ENCODE measurements around the gene ARMH2.
A peak's percentile ranks its signal among the peaks of the same experiment; 100 is the strongest.

Gene ARMH2

DNA sequence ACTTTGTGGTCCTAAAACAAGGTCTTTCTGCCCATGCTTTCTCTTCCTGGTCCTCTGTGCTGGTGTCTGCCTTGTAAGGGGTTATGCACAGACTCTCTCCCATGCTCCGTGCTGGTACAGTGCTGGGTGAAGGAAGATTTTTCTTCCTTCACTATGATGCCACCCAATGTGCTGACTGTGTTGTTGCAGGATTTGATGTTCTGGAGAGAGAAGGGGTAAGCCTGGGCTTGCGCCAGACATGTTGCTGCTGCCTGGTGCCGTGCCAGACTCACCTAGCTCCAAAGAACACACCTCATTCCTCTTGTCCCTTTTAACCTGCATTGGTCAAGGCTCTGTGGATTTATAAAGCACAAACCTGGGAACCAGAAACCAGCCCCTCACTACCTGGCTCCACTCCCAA is 28.4 kb upstream of the ARMH2 start:
- Mint-ChIP-seq H3K4me3 (no peak overlapping the region), H3K36me3 (peaks cover 54% of the 10 kb centered on the region), H3K4me1 (no peaks in the 10 kb centered on the region), H3K9me3 (no peaks in the 10 kb centered on the region), H3K27me3 (no peaks in the 10 kb centered on the region), H3K27ac (peak overlapping the region; percentile 59)
- no peak for ATAC-seq

DNA sequence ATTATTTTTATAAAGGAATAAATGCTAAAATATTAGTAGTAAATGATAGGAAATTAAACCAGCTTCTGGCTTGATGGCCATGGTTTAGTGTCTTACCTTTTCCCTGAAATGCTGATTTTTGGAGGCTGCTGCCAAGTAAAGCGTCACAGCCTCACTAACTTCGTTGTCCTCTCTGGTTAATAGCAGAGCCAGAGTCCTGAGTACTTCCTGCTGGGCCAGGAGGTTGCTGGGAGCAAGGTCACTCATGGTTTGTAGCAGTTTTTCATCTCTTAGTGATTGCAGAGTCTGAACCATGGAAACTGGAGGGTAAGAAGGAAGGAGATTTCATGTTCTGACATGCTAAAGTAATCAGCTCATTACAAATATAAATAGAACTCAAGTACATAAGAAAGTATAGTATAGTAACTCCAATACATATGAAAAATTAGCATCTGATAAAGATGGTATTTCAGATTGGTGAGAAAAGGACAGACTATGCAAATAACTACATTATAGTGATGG is 26.5 kb upstream of the ARMH2 start:
- Mint-ChIP-seq H3K9me3 (no peaks in the 10 kb centered on the region), H3K4me1 (no peaks in the 10 kb centered on the region), H3K36me3 (peaks cover 48% of the 10 kb centered on the region), H3K27ac (no peak overlapping the region), H3K4me3 (no peak overlapping the region), H3K27me3 (no peaks in the 10 kb centered on the region)
- ATAC-seq, result no peak

- no peak for ATAC-seq
- no peak overlapping the region for H3K4me3 Mint-ChIP-seq
- H3K36me3 Mint-ChIP-seq, result peaks cover 49% of the 10 kb centered on the region
- no peaks in the 10 kb centered on the region for H3K9me3 Mint-ChIP-seq
- peak overlapping the region; percentile 35 for H3K27ac Mint-ChIP-seq
- H3K4me1 Mint-ChIP-seq, result no peaks in the 10 kb centered on the region
- H3K27me3 Mint-ChIP-seq, result no peaks in the 10 kb centered on the region
Measured at GRCh38 chr6:24824142-24824938, 25.6 kb upstream of the ARMH2 start.

DNA sequence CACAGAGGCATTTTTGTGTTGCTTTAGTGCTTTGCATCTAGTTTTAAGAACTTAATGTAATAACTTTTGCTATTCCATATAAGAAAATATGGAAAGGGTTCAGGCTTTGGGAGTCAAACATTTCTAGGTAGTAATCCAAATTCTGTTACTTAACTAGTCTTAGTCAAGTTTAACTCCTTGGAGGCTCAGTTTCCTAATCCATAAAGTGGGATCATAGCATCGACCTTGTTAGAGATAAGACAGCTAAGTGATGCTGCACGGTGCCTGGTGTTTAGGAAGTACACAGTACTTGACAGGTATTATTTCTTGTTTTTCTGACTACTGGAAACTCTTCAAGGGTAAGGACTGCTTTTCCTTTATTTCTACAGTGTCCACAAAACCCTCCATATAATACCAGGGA is 24.5 kb upstream of the ARMH2 start:
- Mint-ChIP-seq H3K27me3 (no peaks in the 10 kb centered on the region), H3K4me1 (no peaks in the 10 kb centered on the region), H3K36me3 (peaks cover 51% of the 10 kb centered on the region), H3K4me3 (no peak overlapping the region), H3K27ac (no peak overlapping the region), H3K9me3 (no peaks in the 10 kb centered on the region)
- no peak for ATAC-seq

- Mint-ChIP-seq H3K9me3 (no peaks in the 10 kb centered on the region), H3K27me3 (no peaks in the 10 kb centered on the region), H3K4me1 (no peaks in the 10 kb centered on the region), H3K36me3 (peaks cover 49% of the 10 kb centered on the region), H3K27ac (no peak overlapping the region), H3K4me3 (no peak overlapping the region)
- ATAC-seq, result no peak
Measured at GRCh38 chr6:24822696-24823095, 24.0 kb upstream of the ARMH2 start.

- peaks cover 42% of the 10 kb centered on the region for H3K36me3 Mint-ChIP-seq
- no peaks in the 10 kb centered on the region for H3K9me3 Mint-ChIP-seq
- H3K4me3 Mint-ChIP-seq, result no peak overlapping the region
- H3K27ac Mint-ChIP-seq, result peak overlapping the region; percentile 57
- H3K27me3 Mint-ChIP-seq, result no peaks in the 10 kb centered on the region
- no peak for ATAC-seq
- no peaks in the 10 kb centered on the region for H3K4me1 Mint-ChIP-seq
Measured at GRCh38 chr6:24821860-24822444, 23.2 kb upstream of the ARMH2 start.

- no peaks in the 10 kb centered on the region for H3K9me3 Mint-ChIP-seq
- H3K4me1 Mint-ChIP-seq, result no peaks in the 10 kb centered on the region
- H3K27me3 Mint-ChIP-seq, result no peaks in the 10 kb centered on the region
- no peak overlapping the region for H3K27ac Mint-ChIP-seq
- no peak for ATAC-seq
- peaks cover 23% of the 10 kb centered on the region for H3K36me3 Mint-ChIP-seq
- no peak overlapping the region for H3K4me3 Mint-ChIP-seq
Measured at GRCh38 chr6:24818346-24818745, 19.6 kb upstream of the ARMH2 start.

DNA sequence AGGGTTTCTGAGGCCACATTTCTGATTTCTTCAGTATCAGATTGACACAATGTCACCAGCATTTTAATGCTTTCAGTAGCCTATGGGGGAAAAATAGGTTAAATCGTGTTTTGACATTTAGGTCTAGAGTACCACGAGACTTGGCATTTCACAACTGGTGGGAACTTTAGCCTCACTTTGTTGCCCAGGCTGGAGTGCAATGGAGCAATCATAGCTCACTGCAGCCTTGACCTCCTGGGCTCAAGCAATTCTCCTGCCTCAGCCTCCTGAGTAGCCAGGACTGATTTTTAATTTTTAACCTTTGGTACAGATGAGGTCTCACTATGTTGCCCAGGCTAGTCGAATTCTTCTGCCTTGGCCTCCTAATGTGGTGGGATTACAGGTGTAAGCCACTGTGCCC is 11.0 kb upstream of the ARMH2 start:
- ATAC-seq, result no peak
- no peaks in the 10 kb centered on the region for H3K9me3 Mint-ChIP-seq
- no peak overlapping the region for H3K4me3 Mint-ChIP-seq
- no peak overlapping the region for H3K27ac Mint-ChIP-seq
- peaks cover 32% of the 10 kb centered on the region for H3K36me3 Mint-ChIP-seq
- no peaks in the 10 kb centered on the region for H3K4me1 Mint-ChIP-seq
- no peaks in the 10 kb centered on the region for H3K27me3 Mint-ChIP-seq

DNA sequence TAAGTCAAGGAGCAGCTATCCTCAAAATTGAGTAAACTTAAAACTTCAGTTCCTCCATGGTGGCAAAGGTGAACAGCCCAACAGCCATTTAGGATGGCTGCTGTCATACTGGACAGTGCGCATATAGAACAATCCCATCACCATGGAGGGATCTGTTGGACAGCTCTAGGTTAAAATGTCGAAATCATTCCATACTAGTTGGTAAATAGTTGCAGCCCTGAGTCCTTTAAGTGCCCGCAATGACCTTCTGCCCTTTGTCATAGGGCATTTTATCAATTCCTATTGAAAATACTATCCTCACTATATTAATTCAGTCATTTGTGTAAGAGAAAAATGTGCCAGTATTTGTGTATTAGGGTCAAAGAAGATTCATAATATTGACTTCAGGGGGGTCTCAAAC is 8.9 kb upstream of the ARMH2 start:
- H3K36me3 Mint-ChIP-seq, result peaks cover 51% of the 10 kb centered on the region
- no peak overlapping the region for H3K27ac Mint-ChIP-seq
- no peaks in the 10 kb centered on the region for H3K27me3 Mint-ChIP-seq
- no peaks in the 10 kb centered on the region for H3K9me3 Mint-ChIP-seq
- no peak for ATAC-seq
- no peaks in the 10 kb centered on the region for H3K4me1 Mint-ChIP-seq
- H3K4me3 Mint-ChIP-seq, result no peak overlapping the region

DNA sequence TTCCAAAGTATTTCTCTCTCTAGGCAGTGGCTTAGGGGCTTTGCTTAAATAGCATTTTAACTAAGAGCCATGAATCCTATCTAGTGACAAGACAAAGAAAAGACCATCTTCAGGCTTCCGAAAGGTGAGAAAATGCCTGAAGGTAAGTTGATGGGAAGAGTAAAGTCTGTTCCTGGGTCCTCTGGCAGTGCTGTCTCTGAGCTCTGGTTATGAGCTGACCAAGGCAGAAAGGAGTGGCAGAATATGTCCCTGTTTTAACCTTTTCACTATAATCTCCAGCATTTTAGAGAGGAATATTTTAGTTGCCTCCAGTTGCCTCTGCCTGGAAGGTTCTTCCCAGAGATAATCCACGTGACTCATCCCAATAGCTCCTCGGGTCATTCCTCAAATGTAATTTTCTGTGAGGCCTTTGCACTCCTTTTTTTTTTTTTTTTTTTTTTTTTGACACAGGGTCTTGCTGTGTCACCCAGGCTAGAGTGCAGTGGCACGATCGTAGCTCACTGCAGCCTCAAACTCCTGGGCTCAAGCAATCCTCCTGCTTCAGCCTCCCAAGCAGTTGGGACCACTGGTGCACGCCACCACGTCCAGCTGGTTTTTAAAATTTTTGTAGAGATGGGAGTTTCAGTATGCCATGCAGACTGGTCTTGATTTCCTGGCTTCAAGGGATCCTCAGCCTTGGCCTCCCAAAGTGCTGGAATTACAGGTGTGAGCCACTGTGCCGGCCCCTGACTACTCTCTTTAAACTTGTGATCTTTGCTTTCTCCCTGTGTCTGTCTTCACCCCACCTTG is 3.7 kb upstream of the ARMH2 start:
- no peak for ATAC-seq
- Mint-ChIP-seq H3K4me3 (no peak overlapping the region), H3K9me3 (no peaks in the 10 kb centered on the region), H3K4me1 (no peaks in the 10 kb centered on the region), H3K27me3 (no peaks in the 10 kb centered on the region), H3K36me3 (peaks cover 40% of the 10 kb centered on the region), H3K27ac (peak overlapping the region; percentile 5)

- H3K36me3 Mint-ChIP-seq, result peaks cover 22% of the 10 kb centered on the region
- no peaks in the 10 kb centered on the region for H3K9me3 Mint-ChIP-seq
- H3K27ac Mint-ChIP-seq, result peak overlapping the region; percentile 4
- H3K4me1 Mint-ChIP-seq, result no peaks in the 10 kb centered on the region
- H3K27me3 Mint-ChIP-seq, result no peaks in the 10 kb centered on the region
- H3K4me3 Mint-ChIP-seq, result no peak overlapping the region
- no peak for ATAC-seq
Measured at GRCh38 chr6:24799541-24799915, 811 bp upstream of the ARMH2 start.

DNA sequence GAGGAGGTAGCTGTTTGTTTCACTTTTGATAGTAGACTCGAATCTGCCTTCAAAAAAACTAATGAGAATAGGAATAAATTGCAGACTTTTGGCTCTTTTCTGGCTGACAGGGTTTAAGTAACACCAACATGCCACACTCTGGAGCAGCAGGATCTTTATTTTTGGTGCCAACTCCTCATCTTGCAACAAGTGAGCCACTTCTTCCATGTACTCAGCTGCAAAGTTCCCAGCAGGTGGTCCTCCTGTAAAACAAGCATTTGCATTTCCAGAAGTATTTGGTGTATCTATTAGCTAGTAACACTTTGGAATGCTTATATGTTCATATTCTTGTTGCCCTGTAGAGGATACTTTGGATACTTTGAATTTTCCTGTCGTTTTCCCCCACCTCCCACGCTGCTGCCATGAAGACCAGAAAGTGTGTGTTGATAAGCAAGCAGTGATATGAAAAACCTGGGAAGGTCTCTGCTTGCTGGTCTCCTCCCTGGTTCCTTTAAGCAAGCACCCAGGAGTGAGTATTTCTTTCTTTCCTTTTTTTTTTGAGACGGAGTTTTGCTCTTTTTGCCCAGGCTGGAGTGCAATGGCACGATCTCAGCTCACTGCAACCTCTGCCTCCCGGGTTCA is 1.0 kb downstream of the ARMH2 start:
- no peak overlapping the region for H3K27ac Mint-ChIP-seq
- H3K27me3 Mint-ChIP-seq, result no peaks in the 10 kb centered on the region
- ATAC-seq, result no peak
- no peak overlapping the region for H3K4me3 Mint-ChIP-seq
- no peaks in the 10 kb centered on the region for H3K9me3 Mint-ChIP-seq
- H3K36me3 Mint-ChIP-seq, result peaks cover 7% of the 10 kb centered on the region
- no peaks in the 10 kb centered on the region for H3K4me1 Mint-ChIP-seq

GRCh38 chr6:24796616-24797290 is 2.0 kb downstream of the ARMH2 start:
- Mint-ChIP-seq H3K36me3 (peaks cover 5% of the 10 kb centered on the region), H3K4me1 (no peaks in the 10 kb centered on the region)

DNA sequence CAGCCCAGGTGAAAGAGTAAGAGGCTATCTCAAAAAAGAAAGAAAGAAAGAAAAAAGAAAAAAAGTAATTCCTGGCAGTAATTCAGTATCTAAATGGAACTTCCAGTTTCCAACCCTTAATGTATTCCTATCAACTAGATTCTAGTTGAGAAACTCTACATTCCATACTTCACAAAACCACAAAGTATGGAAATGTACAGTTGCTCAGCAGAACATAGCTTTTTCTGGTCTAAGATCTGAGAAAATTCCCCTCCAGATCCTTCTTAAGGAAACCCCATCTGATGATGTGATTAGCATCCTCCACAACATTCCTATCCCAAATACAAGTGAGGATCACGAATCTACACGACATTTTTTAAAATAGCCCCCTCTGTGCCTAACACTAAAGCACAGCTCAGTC is 3.6 kb downstream of the ARMH2 start:
- no peaks in the 10 kb centered on the region for H3K4me1 Mint-ChIP-seq
- H3K27ac Mint-ChIP-seq, result no peak overlapping the region
- H3K4me3 Mint-ChIP-seq, result no peak overlapping the region
- no peaks in the 10 kb centered on the region for H3K9me3 Mint-ChIP-seq
- no peak for ATAC-seq
- no peaks in the 10 kb centered on the region for H3K27me3 Mint-ChIP-seq
- no peaks in the 10 kb centered on the region for H3K36me3 Mint-ChIP-seq

More at GRCh38 chr6:24796616-24797290, 2.0 kb downstream of the ARMH2 start:
- Mint-ChIP-seq H3K4me3 (no peak overlapping the region), H3K27ac (no peak overlapping the region), H3K9me3 (no peaks in the 10 kb centered on the region), H3K27me3 (no peaks in the 10 kb centered on the region)
- ATAC-seq, result no peak

Measured in stimulated activated memory B cell treated with anti-CD40 and anti-IgM and Interleukin-4, amounts not matched to agents 10 μg/mL and 1 μg/mL and 100 μg/mL, for 72 hours (primary cell).